Measurements from ENCODE around the gene UBR4.

DNA sequence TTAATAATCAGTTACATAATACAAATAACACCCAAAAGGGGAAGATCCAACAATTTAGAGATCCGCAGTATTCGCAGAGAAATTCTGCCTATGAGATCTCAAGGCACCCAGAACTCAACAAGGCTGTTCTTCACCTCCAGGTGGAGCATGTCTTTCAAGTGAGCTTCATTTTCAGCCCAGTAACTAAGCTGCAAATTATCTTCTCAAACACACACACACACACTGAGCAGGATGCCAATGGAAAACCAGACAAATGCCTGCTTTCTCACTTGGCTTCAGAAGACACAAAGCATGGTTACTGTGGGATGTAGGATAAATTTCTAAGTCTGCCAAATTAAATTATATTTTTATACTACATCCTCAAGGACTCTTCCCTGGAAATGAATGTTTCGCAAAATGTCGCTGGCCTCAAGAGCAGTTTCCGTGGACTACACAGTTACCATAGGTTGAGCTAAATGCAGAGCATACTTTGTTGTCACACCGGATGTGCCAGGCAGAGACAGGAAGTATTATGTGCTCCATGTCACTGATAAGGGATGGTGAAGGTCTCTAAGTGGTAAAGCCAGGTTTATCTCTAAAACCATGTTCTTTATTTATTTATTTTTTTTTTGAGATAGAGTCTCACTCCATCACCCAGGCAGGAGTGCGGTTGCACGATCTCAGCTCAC, 30.3 kb downstream of the UBR4 start:
- no peak for TF ChIP-seq POLR2A (IDR thresholded peaks at IDR 0.05)
- TF ChIP-seq, protein P1, sequence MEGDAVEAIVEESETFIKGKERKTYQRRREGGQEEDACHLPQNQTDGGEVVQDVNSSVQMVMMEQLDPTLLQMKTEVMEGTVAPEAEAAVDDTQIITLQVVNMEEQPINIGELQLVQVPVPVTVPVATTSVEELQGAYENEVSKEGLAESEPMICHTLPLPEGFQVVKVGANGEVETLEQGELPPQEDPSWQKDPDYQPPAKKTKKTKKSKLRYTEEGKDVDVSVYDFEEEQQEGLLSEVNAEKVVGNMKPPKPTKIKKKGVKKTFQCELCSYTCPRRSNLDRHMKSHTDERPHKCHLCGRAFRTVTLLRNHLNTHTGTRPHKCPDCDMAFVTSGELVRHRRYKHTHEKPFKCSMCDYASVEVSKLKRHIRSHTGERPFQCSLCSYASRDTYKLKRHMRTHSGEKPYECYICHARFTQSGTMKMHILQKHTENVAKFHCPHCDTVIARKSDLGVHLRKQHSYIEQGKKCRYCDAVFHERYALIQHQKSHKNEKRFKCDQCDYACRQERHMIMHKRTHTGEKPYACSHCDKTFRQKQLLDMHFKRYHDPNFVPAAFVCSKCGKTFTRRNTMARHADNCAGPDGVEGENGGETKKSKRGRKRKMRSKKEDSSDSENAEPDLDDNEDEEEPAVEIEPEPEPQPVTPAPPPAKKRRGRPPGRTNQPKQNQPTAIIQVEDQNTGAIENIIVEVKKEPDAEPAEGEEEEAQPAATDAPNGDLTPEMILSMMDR (IDR thresholded peaks at IDR 0.05) = peak in 11 of 12 donors; percentile 7 to 52 (median 35)
